Skeletal muscle tissue (tissue), 4 donors: ENCODE data around the gene CAPN10. TPM values are rescaled to one million over a fixed set of nuclear protein-coding genes. Genes with fewer than 3 reads are reported as not detected.
"Not testable (repeated sequence)": the region's sequence is repeated elsewhere in the genome, so short reads cannot be mapped to it uniquely, and the experiment has no call there.

Source experiments
- H3K27ac ChIP-seq: one replicate; pipeline ENCODE4 v1.7.0; 2013; ENCODE audit warnings: mild to moderate bottlenecking, low read depth, low read length, inconsistent platforms
- H3K27me3 ChIP-seq, 3 donors: one replicate each; pipeline ENCODE4 v1.7.0; 2013; ENCODE audit warnings: low read length in 3 of 3; ENCODE audit not compliant: control insufficient read depth in 3 of 3, insufficient read depth in 3 of 3
- H3K36me3 ChIP-seq, 3 donors: one replicate each; pipeline ENCODE4 v1.7.0; 2013; ENCODE audit warnings: low read length in 3 of 3; ENCODE audit not compliant: control insufficient read depth in 3 of 3, insufficient read depth in 3 of 3
- H3K4me1 ChIP-seq, 3 donors: one replicate each; pipeline ENCODE4 v1.7.0; 2013; ENCODE audit warnings: low read length in 3 of 3, mild to moderate bottlenecking in 3 of 3; ENCODE audit not compliant: control insufficient read depth in 3 of 3, insufficient read depth in 3 of 3
- H3K4me3 ChIP-seq, 3 donors: one replicate each; pipeline ENCODE4 v1.7.0; 2013; ENCODE audit warnings: low read length in 3 of 3
- H3K9ac ChIP-seq, 3 donors: one replicate each; pipeline ENCODE4 v1.7.0; 2013; ENCODE audit warnings: low read length in 3 of 3, mild to moderate bottlenecking in 3 of 3, moderate library complexity in 2 of 3, low read depth in 1 of 3
- H3K9me3 ChIP-seq, 3 donors: one replicate each; pipeline ENCODE4 v1.7.0; 2013; ENCODE audit warnings: low read length in 3 of 3; ENCODE audit not compliant: control insufficient read depth in 3 of 3
- total RNA-seq: library from RNA; depleted of rRNA; stranded (reverse); fragments of >200 nt; gene quantifications from one replicate; pipeline ENCODE4 v1.2.3, GENCODE V29; 2014
- donor health status: Osteomylitis.

CAPN10 gene
- total RNA-seq, 1 donor from 2014 or later = 12.0 TPM

DNA sequence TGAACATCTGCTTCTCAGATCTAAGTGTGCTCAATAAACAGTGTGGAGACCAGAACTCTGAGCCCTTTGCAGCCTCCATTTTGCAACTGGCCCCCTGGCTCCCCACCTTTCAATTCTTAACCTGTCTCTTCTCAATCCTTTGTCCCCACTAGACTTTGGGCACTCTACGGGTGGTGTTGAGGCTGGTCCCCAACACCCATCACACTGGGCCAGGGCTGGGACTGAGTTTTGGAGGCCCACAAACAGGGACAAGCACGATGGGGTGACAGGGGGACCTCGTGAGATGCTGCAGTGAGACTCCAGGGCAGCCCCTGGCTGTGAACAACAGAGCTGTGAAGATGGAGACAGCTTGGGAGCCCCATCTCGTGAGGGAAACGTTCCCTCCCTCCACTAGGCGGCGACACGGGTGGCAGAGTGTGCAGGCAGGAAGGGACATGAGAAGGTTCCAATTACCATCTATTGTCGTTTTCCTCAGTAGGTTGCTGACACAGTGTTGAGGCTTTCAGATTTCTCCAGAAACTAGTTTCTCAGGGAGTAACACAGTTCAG is 29.9 kb upstream of the CAPN10 start:
- no peaks in the 10 kb centered on the region for H3K27me3 ChIP-seq
- H3K27ac ChIP-seq = no peak overlapping the region
- no peak overlapping the region for H3K9ac ChIP-seq
- peaks cover 25 to 35% (median 30%) of the 10 kb centered on the region in 3 donors for H3K4me1 ChIP-seq
- no peak overlapping the region for H3K4me3 ChIP-seq
- H3K36me3 ChIP-seq = peaks cover 7% of the 10 kb centered on the region in 3 donors
- no peaks in the 10 kb centered on the region for H3K9me3 ChIP-seq

- Histone ChIP-seq H3K4me1 (peaks cover 27 to 39% (median 34%) of the 10 kb centered on the region in 3 donors), H3K9me3 (no peaks in the 10 kb centered on the region), H3K9ac (peak overlapping the region in 2 of 3 donors; percentile 23 to 45), H3K36me3 (peaks cover 4 to 7% (median 7%) of the 10 kb centered on the region in 3 donors), H3K27me3 (no peaks in the 10 kb centered on the region), H3K27ac (no peak overlapping the region), H3K4me3 (peak overlapping the region in 1 of 3 donors; percentile 43)
Measured at GRCh38 chr2:240557101-240557751, 29.3 kb upstream of the CAPN10 start.

DNA sequence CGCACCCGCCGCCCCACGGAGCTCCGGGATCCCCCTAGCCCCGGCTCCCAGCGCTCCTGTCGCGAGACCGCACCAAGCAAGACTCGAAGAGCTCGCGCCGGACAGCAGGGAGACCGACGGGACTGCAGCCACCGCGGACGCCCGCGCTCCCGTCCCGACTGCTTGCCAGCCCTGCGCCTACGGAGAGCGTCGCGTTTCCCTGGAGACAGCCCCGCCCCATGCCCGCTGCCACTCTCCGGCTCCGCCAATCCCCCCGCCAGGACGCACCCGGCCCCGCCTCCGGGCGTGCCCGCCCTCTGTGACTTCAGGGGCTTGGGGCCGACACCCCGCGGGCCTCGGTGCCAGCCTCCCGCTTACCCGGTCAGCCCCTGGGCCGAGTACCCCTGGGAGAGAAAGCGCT is 28.7 kb upstream of the CAPN10 start, which contains the start of gene ANKMY1:
ANKMY1 (minus strand) TSS at position 181 of the 400 bp plus-strand sequence. CDS start 653 bp downstream, outside the sequence.
- Histone ChIP-seq H3K9ac (peak within 1 kb of the TSS in 2 of 3 donors; percentile 23 to 45), H3K36me3 (peaks cover 1 to 9% (median 7%) of the 10 kb centered on the region in 3 donors), H3K27ac (no peak within 1 kb of the TSS), H3K9me3 (no peaks in the 10 kb centered on the region), H3K4me1 (peaks cover 31 to 39% (median 34%) of the 10 kb centered on the region in 3 donors), H3K4me3 (peak within 1 kb of the TSS in 2 of 3 donors; percentile 43 to 45), H3K27me3 (no peaks in the 10 kb centered on the region)

DNA sequence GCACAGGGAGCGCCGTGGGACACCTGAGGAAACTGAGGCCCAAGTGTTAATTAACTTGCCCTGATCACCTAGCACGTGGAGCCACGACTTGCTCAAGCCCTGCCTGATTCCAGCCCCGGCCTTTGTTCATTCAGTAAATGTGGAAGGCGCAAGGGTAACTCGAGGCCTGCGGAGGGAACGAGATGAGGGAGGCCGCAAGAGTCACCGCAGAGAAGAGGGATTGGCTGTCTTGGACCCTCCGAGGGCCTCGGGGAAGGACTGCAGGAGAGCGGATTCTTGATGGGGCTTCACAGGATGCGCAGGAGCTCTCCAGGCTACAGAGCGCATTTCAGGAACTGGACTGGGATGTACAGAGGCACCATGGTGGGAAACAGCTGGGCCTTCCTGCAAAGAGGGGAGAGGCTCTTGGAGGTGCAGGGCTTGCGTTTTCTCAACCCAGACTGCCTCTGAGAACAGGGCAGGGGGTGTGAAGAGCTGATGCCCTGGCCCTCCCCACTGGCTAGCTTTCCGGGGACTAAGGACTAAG is 28.2 kb upstream of the CAPN10 start:
- Histone ChIP-seq H3K27ac (no peak overlapping the region), H3K4me3 (peak overlapping the region in 2 of 3 donors; percentile 43 to 45), H3K9ac (no peak overlapping the region), H3K9me3 (no peaks in the 10 kb centered on the region), H3K36me3 (peaks cover 0 to 10% (median 5%) of the 10 kb centered on the region in 3 donors), H3K27me3 (no peaks in the 10 kb centered on the region), H3K4me1 (peaks cover 31 to 39% (median 34%) of the 10 kb centered on the region in 3 donors)

GRCh38 chr2:240559286-240559685 is 27.2 kb upstream of the CAPN10 start:
- Histone ChIP-seq H3K27me3 (no peaks in the 10 kb centered on the region), H3K4me3 (peak overlapping the region in 2 of 3 donors; percentile 1 to 76), H3K27ac (no peak overlapping the region), H3K9me3 (no peaks in the 10 kb centered on the region), H3K9ac (no peak overlapping the region), H3K4me1 (peaks cover 31 to 35% (median 34%) of the 10 kb centered on the region in 3 donors), H3K36me3 (peaks cover 0 to 14% (median 8%) of the 10 kb centered on the region in 3 donors)

DNA sequence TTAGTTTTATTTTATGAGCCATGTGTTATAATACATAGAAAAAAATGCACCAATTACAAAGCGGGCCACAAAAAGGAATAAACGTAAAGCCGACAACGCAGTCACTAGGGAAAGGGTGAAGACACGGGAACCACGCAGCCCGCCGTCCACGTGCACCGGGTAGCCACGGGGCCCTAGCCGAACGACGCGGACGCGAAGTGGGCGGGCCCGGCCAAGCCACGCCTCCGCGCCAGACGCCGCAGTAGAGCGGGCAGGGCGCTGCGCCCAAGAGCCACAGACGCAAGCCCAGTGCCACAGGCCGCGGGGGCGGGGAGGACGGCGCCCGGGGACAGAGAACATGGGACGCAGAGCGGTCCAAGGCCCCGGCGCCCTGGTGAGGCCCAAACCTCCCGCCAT is 26.5 kb upstream of the CAPN10 start, which contains the start of gene DUSP28:
DUSP28 (plus strand) TSS at position 274 of the 396 bp plus-strand sequence. CDS start 328 bp downstream, outside the sequence.
- Histone ChIP-seq H3K9me3 (no peaks in the 10 kb centered on the region), H3K4me1 (peaks cover 31 to 38% (median 35%) of the 10 kb centered on the region in 3 donors), H3K36me3 (peaks cover 0 to 14% (median 8%) of the 10 kb centered on the region in 3 donors), H3K27me3 (no peaks in the 10 kb centered on the region), H3K27ac (peak within 1 kb of the TSS; percentile 96), H3K4me3 (peak within 1 kb of the TSS; percentile 76 to 82 (median 80)), H3K9ac (peak within 1 kb of the TSS; percentile 77 to 94 (median 78))

GRCh38 chr2:240560480-240561324 is 25.8 kb upstream of the CAPN10 start:
- peak overlapping the region; percentile 76 to 82 (median 80) for H3K4me3 ChIP-seq
- H3K4me1 ChIP-seq = peaks cover 33 to 44% (median 41%) of the 10 kb centered on the region in 3 donors
- no peaks in the 10 kb centered on the region for H3K27me3 ChIP-seq
- peak overlapping the region; percentile 77 to 94 (median 78) for H3K9ac ChIP-seq
- peak overlapping the region; percentile 96 for H3K27ac ChIP-seq
- H3K9me3 ChIP-seq = no peaks in the 10 kb centered on the region
- H3K36me3 ChIP-seq = peaks cover 0 to 14% (median 6%) of the 10 kb centered on the region in 3 donors

- Histone ChIP-seq H3K27me3 (no peaks in the 10 kb centered on the region), H3K9me3 (no peaks in the 10 kb centered on the region), H3K36me3 (peaks cover 0 to 14% (median 6%) of the 10 kb centered on the region in 3 donors), H3K9ac (peak overlapping the region; percentile 60 to 84 (median 68)), H3K4me3 (peak overlapping the region; percentile 71 to 82 (median 80)), H3K4me1 (peaks cover 39 to 50% (median 47%) of the 10 kb centered on the region in 3 donors), H3K27ac (peak overlapping the region; percentile 96)
Measured at GRCh38 chr2:240561325-240561971, 25.1 kb upstream of the CAPN10 start.

GRCh38 chr2:240563231-240563630 is 23.3 kb upstream of the CAPN10 start:
- H3K36me3 ChIP-seq = peaks cover 0 to 14% (median 6%) of the 10 kb centered on the region in 3 donors
- not testable (repeated sequence) for H3K27ac ChIP-seq, H3K27me3 ChIP-seq, H3K4me3 ChIP-seq, H3K9me3 ChIP-seq, H3K9ac ChIP-seq
- H3K4me1 ChIP-seq = peaks cover 44 to 54% (median 50%) of the 10 kb centered on the region in 3 donors
